ENCODE results near the gene CYTH1. TPM values are rescaled to one million over a fixed set of nuclear protein-coding genes. Genes with fewer than 3 reads are reported as not detected.
"Not testable (repeated sequence)": the region's sequence is repeated elsewhere in the genome, so short reads cannot be mapped to it uniquely, and the experiment has no call there.

The CYTH1 gene
- total RNA-seq, 1 donor, result 21.4 TPM

GRCh38 chr17:78753316-78754250 lies 28.5 kb downstream of the CYTH1 start:
- no peak overlapping the region for H3K4me2 ChIP-seq (ENCODE audit: insufficient read depth, low read length)
- no peak for TF ChIP-seq CTCF (IDR thresholded peaks at IDR 0.05; ENCODE audit: extremely low read depth, low read depth, low read length)
- no peak overlapping the region for H3K27ac ChIP-seq (ENCODE audit: low read depth, low read length)
- no peak overlapping the region for H3K4me3 ChIP-seq (ENCODE audit: insufficient read depth, low read length)
- no peak for DNase-seq (ENCODE audit: insufficient read length, low spot score, missing footprints)
- H4K20me1 ChIP-seq (ENCODE audit: insufficient read depth, low read length), result peaks cover 6% of the 10 kb centered on the region
- H3K9me3 ChIP-seq (ENCODE audit: low read depth, low read length), result no peaks in the 10 kb centered on the region
- H3K27me3 ChIP-seq (ENCODE audit: insufficient read depth, low read length), result no peaks in the 10 kb centered on the region
- peaks cover 6% of the 10 kb centered on the region for H3K4me1 ChIP-seq (ENCODE audit: insufficient read depth, low read length)
- H3K36me3 ChIP-seq (ENCODE audit: insufficient read depth, low read length), result no peaks in the 10 kb centered on the region
- H3K79me2 ChIP-seq (ENCODE audit: insufficient read depth, low read length), result peaks cover 40% of the 10 kb centered on the region
- no peak overlapping the region for H2AFZ ChIP-seq (ENCODE audit: low read length)

- Histone ChIP-seq H3K4me2 (ENCODE audit: insufficient read depth, low read length) (no peak overlapping the region), H3K79me2 (ENCODE audit: insufficient read depth, low read length) (peaks cover 34% of the 10 kb centered on the region), H3K4me1 (ENCODE audit: insufficient read depth, low read length) (peaks cover 17% of the 10 kb centered on the region), H4K20me1 (ENCODE audit: insufficient read depth, low read length) (peaks cover 4% of the 10 kb centered on the region), H2AFZ (ENCODE audit: low read length) (no peak overlapping the region), H3K4me3 (ENCODE audit: insufficient read depth, low read length) (no peak overlapping the region), H3K9me3 (ENCODE audit: low read depth, low read length) (no peaks in the 10 kb centered on the region), H3K36me3 (ENCODE audit: insufficient read depth, low read length) (no peaks in the 10 kb centered on the region), H3K27ac (ENCODE audit: low read depth, low read length) (no peak overlapping the region), H3K27me3 (ENCODE audit: insufficient read depth, low read length) (no peaks in the 10 kb centered on the region)
- no peak for TF ChIP-seq CTCF (IDR thresholded peaks at IDR 0.05; ENCODE audit: extremely low read depth, low read depth, low read length)
- DNase-seq (ENCODE audit: insufficient read length, low spot score, missing footprints), result no peak
Observed at GRCh38 chr17:78751447-78752161, 30.5 kb downstream of the CYTH1 start.

- H3K27me3 ChIP-seq (ENCODE audit: insufficient read depth, low read length); H3K27ac ChIP-seq (ENCODE audit: low read depth, low read length); H3K4me3 ChIP-seq (ENCODE audit: insufficient read depth, low read length); H2AFZ ChIP-seq (ENCODE audit: low read length); H3K9me3 ChIP-seq (ENCODE audit: low read depth, low read length); DNase-seq (ENCODE audit: insufficient read length, low spot score, missing footprints); H4K20me1 ChIP-seq (ENCODE audit: insufficient read depth, low read length); H3K4me2 ChIP-seq (ENCODE audit: insufficient read depth, low read length); H3K36me3 ChIP-seq (ENCODE audit: insufficient read depth, low read length): not testable (repeated sequence)
- peaks cover 17% of the 10 kb centered on the region for H3K4me1 ChIP-seq (ENCODE audit: insufficient read depth, low read length)
- H3K79me2 ChIP-seq (ENCODE audit: insufficient read depth, low read length), result peaks cover 34% of the 10 kb centered on the region
Observed at GRCh38 chr17:78751000-78751399, 31.1 kb downstream of the CYTH1 start.

GRCh38 chr17:78748730-78749317 lies 33.2 kb downstream of the CYTH1 start:
- Histone ChIP-seq H3K4me1 (ENCODE audit: insufficient read depth, low read length) (peaks cover 17% of the 10 kb centered on the region), H3K27me3 (ENCODE audit: insufficient read depth, low read length) (no peaks in the 10 kb centered on the region), H3K9me3 (ENCODE audit: low read depth, low read length) (no peaks in the 10 kb centered on the region), H4K20me1 (ENCODE audit: insufficient read depth, low read length) (peaks cover 14% of the 10 kb centered on the region), H3K36me3 (ENCODE audit: insufficient read depth, low read length) (no peaks in the 10 kb centered on the region), H3K79me2 (ENCODE audit: insufficient read depth, low read length) (peaks cover 36% of the 10 kb centered on the region), H3K4me3 (ENCODE audit: insufficient read depth, low read length) (no peak overlapping the region), H3K27ac (ENCODE audit: low read depth, low read length) (no peak overlapping the region), H3K4me2 (ENCODE audit: insufficient read depth, low read length) (peak overlapping the region; percentile 64), H2AFZ (ENCODE audit: low read length) (peak overlapping the region; percentile 75)
- DNase-seq (ENCODE audit: insufficient read length, low spot score, missing footprints), result no peak
- no peak for TF ChIP-seq CTCF (IDR thresholded peaks at IDR 0.05; ENCODE audit: extremely low read depth, low read depth, low read length)
